ENCODE measurements around the gene PRG3. TPM values are rescaled to one million over a fixed set of nuclear protein-coding genes. Genes with fewer than 3 reads are reported as not detected.

The PRG3 gene
- total and polyA plus RNA-seq, 8 donors: not detected

DNA sequence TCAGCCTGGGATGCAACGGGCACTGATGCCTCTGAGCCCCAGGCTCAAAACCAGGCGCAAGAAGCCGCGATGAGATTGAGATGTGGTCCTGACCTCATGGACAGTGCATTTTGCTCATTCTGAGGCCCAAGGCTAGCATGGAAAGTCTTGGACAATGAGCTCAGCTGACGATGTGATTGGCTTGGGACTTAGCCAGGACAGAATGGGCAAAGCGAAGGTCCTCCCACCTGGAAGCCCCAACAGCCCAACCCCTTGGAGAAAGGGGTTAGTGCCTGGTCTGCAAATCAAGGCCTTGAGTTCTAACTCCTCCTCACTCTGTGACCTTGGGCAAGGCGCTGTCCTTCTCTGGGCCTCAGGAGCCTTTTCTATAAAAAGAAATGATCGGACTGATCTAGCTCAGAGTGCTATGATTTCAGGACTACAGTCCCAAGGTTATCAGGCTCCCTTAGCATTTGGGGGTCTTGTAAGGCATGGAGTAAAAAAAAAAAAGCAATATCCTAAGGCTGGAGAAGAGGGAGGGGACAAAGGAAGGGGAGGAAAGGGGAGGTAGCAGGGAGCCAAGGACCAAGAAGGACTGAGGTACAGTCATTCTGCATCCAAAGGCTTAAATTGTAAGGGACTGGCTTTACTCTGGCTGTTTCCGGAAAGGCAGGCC, 43.3 kb upstream of the PRG3 start:
- Histone ChIP-seq H3K36me3 (peaks cover 13 to 41% (median 31%) of the 10 kb centered on the region in 4 donors), H3K4me3 (peak overlapping the region in 2 of 4 donors; percentile 7 to 45), H3K27me3 (no peaks in the 10 kb centered on the region), H3K9me3 (no peaks in the 10 kb centered on the region), H3K27ac (peak overlapping the region; percentile 49 to 95 (median 92)), H3K4me1 (peaks cover 46 to 64% (median 49%) of the 10 kb centered on the region in 4 donors)
- WGBS, 5 donors: 85 to 91% (median 89%) methylated on average over 7 to 9 of the region's 9 CpGs
- intact Hi-C loops (cut with DNase I; ENCODE audit: low total_unique reads): no loop called here
- DNase-seq: no peak
- no peak for TF ChIP-seq CTCF (IDR thresholded peaks at IDR 0.05)
- TF ChIP-seq EP300 (IDR thresholded peaks at IDR 0.05): no peak
- no peak for TF ChIP-seq POLR2A (IDR thresholded peaks at IDR 0.05)
- TF ChIP-seq POLR2AphosphoS5 (IDR thresholded peaks at IDR 0.05): no peak

- WGBS, 5 donors: 71 to 88% (median 77%) methylated on average over 4 of the region's 4 CpGs
- no peaks in the 10 kb centered on the region for H3K27me3 ChIP-seq
- H3K4me1 ChIP-seq: peaks cover 40 to 53% (median 42%) of the 10 kb centered on the region in 4 donors
- no peak overlapping the region for H3K4me3 ChIP-seq
- H3K9me3 ChIP-seq: no peaks in the 10 kb centered on the region
- H3K27ac ChIP-seq: peak overlapping the region in 1 of 5 donors; percentile 8
- H3K36me3 ChIP-seq: peaks cover 15 to 56% (median 45%) of the 10 kb centered on the region in 4 donors
- intact Hi-C loops (cut with DNase I; ENCODE audit: low total_unique reads): no loop called here
- TF ChIP-seq POLR2AphosphoS5 (IDR thresholded peaks at IDR 0.05) (no peak), CTCF (IDR thresholded peaks at IDR 0.05) (no peak), POLR2A (IDR thresholded peaks at IDR 0.05) (no peak), EP300 (IDR thresholded peaks at IDR 0.05) (no peak)
- DNase-seq: no peak
Observed at GRCh38 chr11:57422669-57423068, 41.7 kb upstream of the PRG3 start.

DNA sequence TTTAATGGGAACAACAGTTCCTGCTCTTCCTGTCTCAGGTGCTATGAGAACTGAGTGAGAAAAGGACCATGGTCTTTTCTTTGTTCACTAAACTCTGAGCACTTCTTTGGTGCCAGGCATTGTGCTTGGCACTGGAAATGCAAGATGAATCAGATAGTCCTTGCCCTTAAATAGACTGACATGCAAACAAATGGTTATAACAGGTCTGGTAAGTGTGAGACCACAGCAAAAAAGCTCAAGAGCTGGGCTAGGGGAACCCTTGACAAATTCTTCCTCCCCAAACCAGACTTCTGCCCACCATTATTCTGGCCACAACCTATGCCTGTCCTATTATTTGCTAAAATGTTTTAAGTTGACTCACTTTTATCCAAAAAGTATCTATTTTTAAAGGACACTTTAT, 40.9 kb upstream of the PRG3 start:
- intact Hi-C loops (cut with DNase I; ENCODE audit: low total_unique reads): no loop called here
- no peak for TF ChIP-seq EP300 (IDR thresholded peaks at IDR 0.05)
- no peak for TF ChIP-seq POLR2A (IDR thresholded peaks at IDR 0.05)
- no peak for TF ChIP-seq CTCF (IDR thresholded peaks at IDR 0.05)
- no peak for TF ChIP-seq POLR2AphosphoS5 (IDR thresholded peaks at IDR 0.05)
- no peak overlapping the region for H3K27ac ChIP-seq

GRCh38 chr11:57421066-57421465, 40.1 kb upstream of the PRG3 start:
- 91 to 96% (median 93%) methylated on average over 3 to 4 of the region's 4 CpGs for WGBS, 5 donors
- Histone ChIP-seq H3K36me3 (peaks cover 31 to 72% (median 62%) of the 10 kb centered on the region in 4 donors), H3K9me3 (no peaks in the 10 kb centered on the region), H3K27me3 (no peaks in the 10 kb centered on the region), H3K4me1 (peaks cover 24 to 52% (median 37%) of the 10 kb centered on the region in 4 donors), H3K4me3 (no peak overlapping the region), H3K27ac (no peak overlapping the region)
- TF ChIP-seq EP300 (IDR thresholded peaks at IDR 0.05): no peak
- TF ChIP-seq CTCF (IDR thresholded peaks at IDR 0.05): no peak
- intact Hi-C loops (cut with DNase I; ENCODE audit: low total_unique reads): no loop called here
- no peak for DNase-seq

More for the DNA sequence above, 40.9 kb upstream of the PRG3 start:
- peaks cover 31 to 53% (median 40%) of the 10 kb centered on the region in 4 donors for H3K4me1 ChIP-seq
- no peak for DNase-seq
- peaks cover 23 to 65% (median 54%) of the 10 kb centered on the region in 4 donors for H3K36me3 ChIP-seq
- no peaks in the 10 kb centered on the region for H3K9me3 ChIP-seq
- no peak overlapping the region for H3K4me3 ChIP-seq
- H3K27me3 ChIP-seq: no peaks in the 10 kb centered on the region

Measured in stomach (tissue), 9 donors.